Mesenteric fat pad (tissue), 1 donor: ENCODE measurements around the gene SYT12. TPM values are rescaled to one million over a fixed set of nuclear protein-coding genes. Genes with fewer than 3 reads are reported as not detected.

ENCODE experiments used
- DNase-seq: peaks from one replicate; pipeline ENCODE4 v3.0.0-alpha.2; 2020; ENCODE audit warnings: low spot score
- total RNA-seq: library from RNA; stranded (reverse); fragmentation: NEBNext Ultra II Directional; extraction: Animal tissue kit (Norgen Biotek cat#: 25700); gene quantifications from one replicate; pipeline ENCODE4 v1.2.1, GENCODE V29; 2021
- donor health status: DM: yes; HTN: yes; CAD: no.

Gene SYT12
- total RNA-seq, 1 donor from 2014 or later = 3.1 TPM

GRCh38 chr11:67027943-67028542, 5.1 kb downstream of the SYT12 start:
- no peak for DNase-seq

GRCh38 chr11:67029146-67029545, 6.2 kb downstream of the SYT12 start:
- DNase-seq = no peak

GRCh38 chr11:67030976-67031375, 8.0 kb downstream of the SYT12 start:
- DNase-seq = no peak

- no peak for DNase-seq
These were observed 9.0 kb downstream of the SYT12 start for GRCh38 chr11:67031791-67032561.

GRCh38 chr11:67032830-67033551, 10.1 kb downstream of the SYT12 start:
- DNase-seq = no peak

GRCh38 chr11:67033661-67034166, 10.8 kb downstream of the SYT12 start:
- DNase-seq = no peak

- DNase-seq = no peak
These were observed 11.4 kb downstream of the SYT12 start for GRCh38 chr11:67034350-67034749.

- DNase-seq = no peak
These were observed 17.2 kb downstream of the SYT12 start for GRCh38 chr11:67040147-67040546.

- DNase-seq = no peak
These were observed 18.7 kb downstream of the SYT12 start for GRCh38 chr11:67041602-67042001.

- DNase-seq = no peak
These were observed 20.8 kb downstream of the SYT12 start for GRCh38 chr11:67043572-67044349.

- DNase-seq = no peak
These were observed 21.6 kb downstream of the SYT12 start for GRCh38 chr11:67044496-67044895.

- no peak for DNase-seq
These were observed 22.4 kb downstream of the SYT12 start for GRCh38 chr11:67045314-67045713.

GRCh38 chr11:67048515-67049130, 25.7 kb downstream of the SYT12 start:
- DNase-seq = no peak

- no peak for DNase-seq
These were observed 27.2 kb downstream of the SYT12 start for GRCh38 chr11:67050139-67050538.

- DNase-seq = no peak
These were observed 28.4 kb downstream of the SYT12 start for GRCh38 chr11:67051180-67051893.

GRCh38 chr11:67051945-67052488, 29.1 kb downstream of the SYT12 start:
- DNase-seq = no peak

- DNase-seq = no peak
These were observed 30.0 kb downstream of the SYT12 start for GRCh38 chr11:67052891-67053290.

GRCh38 chr11:67053896-67054329, 31.0 kb downstream of the SYT12 start:
- DNase-seq = no peak

GRCh38 chr11:67054346-67054835, 31.5 kb downstream of the SYT12 start:
- no peak for DNase-seq
